NCI-H1694 (cell line): ENCODE measurements around the gene CELSR1.

Experiments
- DNase-seq: peaks from one replicate; lab custom pipeline; 2025; lab: John Stamatoyannopoulos, UW

Gene CELSR1

DNA sequence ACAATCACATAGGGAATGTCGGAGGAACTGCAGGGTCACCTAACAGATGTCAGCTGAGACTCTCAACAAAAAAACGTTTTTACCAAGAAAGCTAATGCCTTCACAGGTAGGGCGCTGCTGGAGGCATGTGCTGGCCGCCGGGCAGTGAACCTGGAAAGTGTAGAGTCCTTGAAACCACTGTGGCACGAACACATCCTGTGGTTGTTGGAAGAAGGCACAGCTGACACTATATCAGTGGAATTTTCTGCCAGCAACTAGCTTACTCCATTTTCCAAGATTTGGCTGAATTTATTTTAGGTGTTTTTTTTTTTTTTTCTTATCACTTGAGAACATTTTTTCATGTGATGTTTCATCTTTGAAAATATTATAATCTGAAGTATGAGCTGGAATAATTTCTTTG, 187.7 kb downstream of the CELSR1 start:
- DNase-seq = no peak

DNA sequence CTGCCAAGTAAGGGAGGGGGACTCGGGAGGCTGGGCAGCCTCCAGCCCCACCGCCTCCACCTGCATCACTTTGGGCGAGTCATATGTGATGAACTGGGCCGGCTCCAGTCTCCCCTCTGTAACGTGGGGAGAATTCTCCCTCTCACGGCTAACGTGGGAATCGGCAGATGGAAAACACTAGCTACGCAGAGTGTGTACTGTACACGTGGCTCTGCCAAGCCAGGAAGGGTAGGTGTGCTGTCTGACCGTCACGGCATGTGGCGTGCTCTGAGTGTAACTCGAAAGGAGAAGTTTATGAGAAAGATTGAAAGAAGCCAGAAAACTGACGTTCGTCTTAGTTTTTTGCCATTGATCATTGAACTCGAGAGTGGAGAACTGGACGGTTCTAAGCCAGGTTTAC, 188.2 kb downstream of the CELSR1 start:
- no peak for DNase-seq

GRCh38 chr22:46348099-46348695, 189.2 kb downstream of the CELSR1 start:
- DNase-seq = no peak

DNA sequence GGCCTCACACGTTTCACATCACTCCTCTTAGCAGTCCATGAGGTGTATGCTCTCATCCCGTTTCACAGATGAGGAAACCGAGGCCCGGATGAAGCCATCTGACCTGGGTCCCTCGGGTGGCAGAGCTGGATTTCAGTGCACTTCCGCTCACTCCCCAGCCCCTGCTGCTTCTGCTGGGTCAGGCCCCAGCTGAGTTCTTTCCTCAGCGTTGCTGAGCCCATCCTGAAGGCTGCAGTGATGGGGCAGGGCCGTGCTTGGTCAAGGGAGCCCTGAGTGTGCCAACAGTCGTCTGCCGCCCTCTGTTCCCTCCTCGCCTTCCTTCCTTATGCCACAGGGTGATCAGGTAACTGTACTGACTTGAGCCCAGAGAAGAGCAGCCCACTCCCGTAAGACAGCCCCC, 189.8 kb downstream of the CELSR1 start:
- DNase-seq = no peak

DNA sequence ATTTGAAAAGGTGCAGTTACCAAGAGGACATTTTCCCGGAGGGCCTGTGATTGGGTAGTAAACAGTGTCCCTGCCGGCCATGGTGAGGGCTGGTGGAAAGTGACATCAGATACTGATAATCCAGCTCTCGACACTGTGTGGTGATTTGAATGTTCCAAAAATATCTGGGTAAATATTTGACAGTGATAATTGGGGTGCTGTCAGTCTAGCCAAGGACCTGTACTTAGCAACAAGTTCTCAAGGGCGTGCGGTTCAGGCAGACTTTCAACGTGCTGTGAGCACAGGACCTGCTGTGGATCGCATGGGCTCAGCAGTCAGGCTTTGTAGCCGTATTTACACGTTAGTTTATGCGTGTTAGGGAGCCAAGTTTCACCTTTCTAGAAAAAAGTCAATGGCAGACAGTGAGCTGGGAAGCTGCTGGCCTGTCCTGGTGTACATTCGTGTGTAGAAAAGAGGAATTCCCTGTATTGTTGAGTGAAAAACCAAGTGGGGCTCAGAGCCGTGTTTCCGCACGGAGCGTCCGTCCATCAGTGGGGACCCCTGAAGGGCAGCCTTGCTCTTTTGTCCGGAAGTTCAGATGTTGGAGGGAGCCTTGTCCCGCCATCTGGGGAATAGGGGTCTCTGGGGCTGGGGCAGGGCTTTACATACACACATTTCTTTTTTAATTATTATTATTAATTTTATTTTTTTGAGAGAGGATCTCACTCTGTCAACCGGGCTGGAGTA, 190.6 kb downstream of the CELSR1 start:
- no peak for DNase-seq

GRCh38 chr22:46340676-46341075, 196.7 kb downstream of the CELSR1 start:
- DNase-seq = no peak

- DNase-seq = no peak
Measured at GRCh38 chr22:46339956-46340355, 197.5 kb downstream of the CELSR1 start.

DNA sequence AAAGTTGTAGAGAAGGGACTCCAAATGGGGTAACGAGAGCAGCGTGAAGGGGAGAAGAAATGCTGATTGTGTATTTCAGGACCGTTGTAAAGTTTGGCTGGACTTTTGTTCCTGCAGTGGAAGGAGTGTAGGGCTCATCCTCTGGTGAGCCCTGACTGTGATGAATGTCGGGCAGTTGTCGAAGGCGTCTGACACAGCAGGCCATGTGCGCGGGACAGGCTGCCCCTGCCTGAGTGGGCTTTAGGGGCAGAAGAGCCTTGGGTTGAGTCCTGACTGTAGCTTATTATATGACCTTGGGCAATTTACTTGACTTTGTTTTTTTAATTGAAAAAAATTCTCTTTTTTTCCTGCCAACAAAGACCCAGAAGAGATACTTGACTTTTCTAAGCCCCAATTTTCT, 198.8 kb downstream of the CELSR1 start:
- DNase-seq = no peak

GRCh38 chr22:46337870-46338269, 199.6 kb downstream of the CELSR1 start:
- DNase-seq = no peak

DNA sequence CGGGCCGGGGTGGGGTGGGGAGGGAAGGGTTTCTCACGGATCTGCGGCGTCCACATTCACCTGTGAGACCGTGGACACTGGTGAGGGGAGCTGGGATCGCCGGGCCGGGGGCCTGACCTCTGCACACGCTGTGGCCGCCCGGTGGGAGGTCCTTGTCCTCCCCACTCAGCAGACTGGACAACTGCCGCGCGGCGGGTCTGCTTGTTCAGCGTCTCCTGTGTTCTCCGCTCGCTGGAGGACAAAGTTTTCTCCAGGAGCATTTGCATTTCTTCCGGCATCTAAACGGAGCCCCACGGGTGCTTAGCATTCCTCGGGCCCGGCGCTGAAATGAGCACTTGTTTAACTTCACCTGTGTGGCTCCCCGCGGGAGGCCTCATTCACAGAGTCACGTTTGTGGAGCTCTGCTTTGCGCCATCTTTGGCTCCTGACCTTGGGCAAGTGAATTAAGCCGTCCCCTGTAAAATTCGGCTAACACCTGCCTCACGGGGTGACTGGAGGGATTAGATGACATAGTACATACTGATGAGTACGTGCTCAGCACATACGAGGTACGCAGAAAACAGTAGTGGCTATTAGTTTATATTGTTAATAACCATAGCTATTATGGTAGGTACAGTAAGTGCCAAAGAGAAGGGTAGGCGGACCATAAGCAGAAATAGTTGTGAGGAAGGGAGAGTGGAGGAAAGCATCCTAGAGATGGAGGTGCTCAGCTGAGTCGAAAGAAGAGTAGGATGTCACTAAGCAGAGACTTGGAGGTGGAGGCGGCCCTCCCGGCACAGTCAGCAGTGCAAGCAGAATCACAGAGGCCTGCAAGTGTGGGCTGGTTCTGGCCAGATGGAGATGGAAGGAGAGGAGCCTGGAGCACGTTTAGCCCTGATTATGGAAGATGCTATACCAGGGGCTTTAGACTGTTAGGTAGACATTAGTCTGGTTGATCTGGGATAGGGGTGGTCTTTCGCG, 201.0 kb downstream of the CELSR1 start:
- DNase-seq = no peak

DNA sequence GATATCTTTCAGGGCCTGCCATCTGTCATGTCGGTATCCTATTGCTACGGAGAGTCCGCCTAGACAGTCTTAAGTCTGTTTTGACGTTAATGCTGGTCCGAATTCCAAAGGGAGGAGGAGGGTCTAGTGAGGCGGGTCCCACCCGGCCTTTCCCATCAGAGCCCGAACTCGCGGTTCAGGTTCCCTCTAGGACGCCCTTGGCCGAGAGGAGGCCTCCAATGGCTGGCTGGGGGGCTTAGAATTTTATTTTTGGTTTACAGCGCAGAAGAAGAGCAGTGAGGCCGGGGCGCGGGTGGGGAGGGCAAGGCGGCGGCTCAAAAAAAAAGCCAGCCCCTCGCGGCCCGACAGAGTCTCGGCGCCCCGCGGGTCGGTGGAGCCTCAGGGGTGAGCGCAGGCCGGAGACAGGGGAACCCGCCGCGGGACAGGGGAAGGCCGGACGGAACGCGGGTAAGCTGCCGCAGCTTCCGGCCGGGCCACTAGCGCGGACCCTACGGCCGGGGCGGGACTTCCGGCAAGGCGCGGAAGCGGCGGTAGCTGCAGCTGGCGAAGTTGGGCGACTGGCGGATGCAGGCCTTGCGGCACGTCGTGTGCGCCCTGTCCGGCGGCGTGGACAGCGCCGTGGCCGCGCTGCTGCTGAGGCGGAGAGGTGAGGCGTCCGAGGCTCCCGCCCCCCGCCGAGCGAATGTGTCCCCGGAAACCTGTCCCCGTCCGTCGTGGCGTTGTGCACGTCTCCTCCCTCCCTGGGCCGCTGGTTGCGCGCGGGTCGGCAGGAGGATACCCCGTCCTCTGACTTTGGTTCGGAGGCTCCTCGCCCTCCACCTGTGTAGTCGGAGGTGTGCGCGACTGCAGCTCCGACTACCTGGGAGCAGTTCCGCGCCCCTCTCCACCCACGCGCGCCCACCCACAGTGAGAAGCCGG, 202.0 kb downstream of the CELSR1 start, which contains the start of gene TRMU:
TSS of gene TRMU (plus strand) at position 514 of the 918 bp plus-strand sequence. CDS start at position 565, 51 bp downstream.
- DNase-seq = peak; percentile 46

- no peak for DNase-seq
Measured at GRCh38 chr22:46331496-46331895, 205.9 kb downstream of the CELSR1 start.

GRCh38 chr22:46330426-46330825, 207.0 kb downstream of the CELSR1 start:
- DNase-seq = no peak

- DNase-seq = no peak
Measured at GRCh38 chr22:46329616-46330015, 207.8 kb downstream of the CELSR1 start.

GRCh38 chr22:46328797-46329196, 208.6 kb downstream of the CELSR1 start:
- DNase-seq = no peak

- DNase-seq = no peak
Measured at GRCh38 chr22:46327691-46328465, 209.5 kb downstream of the CELSR1 start.

DNA sequence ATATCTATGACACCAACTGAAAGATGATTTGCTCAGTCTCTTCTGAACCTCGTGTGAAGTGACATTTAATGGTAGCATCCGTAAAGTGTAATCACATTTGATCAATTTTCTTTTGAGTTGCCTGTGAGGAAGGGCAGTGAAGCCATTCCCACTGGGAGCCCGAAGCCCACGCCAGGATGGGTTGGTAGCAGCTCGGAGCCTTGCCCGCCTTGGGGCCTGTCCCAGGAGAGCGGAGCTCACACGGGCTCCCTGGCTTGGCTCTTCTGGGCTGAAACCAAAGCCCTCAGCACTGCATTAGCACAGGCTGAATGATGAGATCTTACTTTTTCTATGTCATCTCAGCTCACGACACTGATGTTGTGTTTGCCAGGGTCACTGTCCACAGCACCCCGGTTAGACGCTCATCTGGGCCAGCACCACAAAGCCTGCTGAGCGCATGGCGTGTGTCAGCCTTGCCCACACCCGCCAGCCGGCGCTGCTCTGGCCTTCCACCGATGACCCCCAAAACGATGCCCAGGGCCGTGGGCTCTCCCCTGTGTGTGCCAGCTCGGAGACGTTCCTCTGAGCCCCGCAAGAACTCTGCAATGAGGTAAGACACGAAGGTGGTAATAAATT, 211.2 kb downstream of the CELSR1 start:
- DNase-seq = no peak

GRCh38 chr22:46323162-46323561, 214.3 kb downstream of the CELSR1 start:
- DNase-seq = no peak

DNA sequence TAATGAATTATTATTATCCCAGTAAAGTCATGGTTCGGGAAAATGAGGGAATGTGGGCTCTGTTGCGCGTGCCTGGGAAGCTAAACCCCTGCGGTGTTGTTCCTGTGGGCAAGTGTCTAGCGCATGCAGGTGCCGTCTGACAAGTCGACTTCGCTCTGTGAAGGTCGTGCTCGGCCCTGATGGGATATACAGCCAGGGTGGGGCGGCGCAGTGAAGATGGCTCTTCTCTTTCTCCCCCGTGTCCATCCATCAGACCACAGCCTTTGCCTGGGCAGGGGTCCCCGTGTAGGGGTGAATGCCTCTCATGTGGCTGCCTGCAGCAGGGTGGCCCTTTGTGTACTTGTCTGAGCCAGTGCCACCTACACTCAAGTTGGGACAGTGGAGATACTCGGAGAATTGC, 214.7 kb downstream of the CELSR1 start:
- DNase-seq = no peak

DNA sequence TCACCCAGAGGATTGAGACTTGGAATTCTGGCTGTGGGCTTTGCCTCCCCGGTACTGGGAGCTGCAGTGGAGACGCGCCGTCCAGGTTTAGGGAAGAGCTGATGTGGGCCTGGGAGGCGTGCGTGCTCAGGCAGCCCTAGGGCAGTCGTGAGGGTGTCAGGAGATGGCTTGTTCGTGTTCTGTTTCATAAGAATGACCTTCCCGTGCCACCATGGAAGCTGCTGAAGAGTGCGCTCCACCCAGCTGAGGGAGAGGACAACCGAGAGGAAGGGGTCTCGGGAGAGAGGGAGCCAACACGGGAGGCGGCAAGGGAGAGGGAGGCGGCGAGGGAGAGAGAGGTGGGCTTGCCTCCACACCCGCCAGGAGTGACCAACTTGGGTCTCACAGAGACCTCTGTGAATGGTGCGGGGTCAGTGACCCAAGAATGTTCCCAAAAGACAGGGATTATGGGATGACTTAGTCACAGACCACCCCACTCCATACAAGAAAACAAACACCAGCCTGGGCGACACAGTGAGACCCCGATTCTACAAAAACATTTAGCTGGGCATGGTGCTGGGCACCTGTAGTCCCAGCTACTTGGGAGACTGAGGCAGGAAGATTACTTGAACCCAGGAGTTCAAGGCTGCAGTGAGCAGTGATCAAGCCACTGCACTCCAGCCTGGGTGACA, 216.6 kb downstream of the CELSR1 start:
- DNase-seq = no peak
